Smooth muscle cell (in vitro differentiated cells): Measurements from ENCODE around the gene FLT1. TPM values are rescaled to one million over a fixed set of nuclear protein-coding genes. Genes with fewer than 3 reads are reported as not detected.

Experiments
- DNase-seq: peaks from one replicate; lab custom pipeline; 2025; ENCODE audit not compliant: unreplicated experiment; lab: John Stamatoyannopoulos, UW
- H2AFZ ChIP-seq: fragments of 200-600 bp; sonication (generic); 2 replicates; pipeline ENCODE4 v1.6.0; 2016; ENCODE audit warnings: antibody characterized with exemption, low read depth, mild to moderate bottlenecking
- H3F3A ChIP-seq: fragments of 200-600 bp; sonication (generic); 2 replicates; pipeline ENCODE4 v1.6.0; 2017; ENCODE audit warnings: antibody characterized with exemption, low read depth
- H3K27ac ChIP-seq: fragments of 200-600 bp; sonication (generic); 2 replicates; pipeline ENCODE4 v1.5.1; 2016; ENCODE audit warnings: low read depth, mild to moderate bottlenecking
- H3K27me3 ChIP-seq: fragments of 200-600 bp; sonication (generic); 2 replicates; pipeline ENCODE4 v1.6.1; 2016; ENCODE audit warnings: low read depth, mild to moderate bottlenecking
- H3K36me3 ChIP-seq: fragments of 200-600 bp; sonication (generic); 2 replicates; pipeline ENCODE4 v1.5.1; 2016; ENCODE audit warnings: low read depth
- H3K4me1 ChIP-seq: fragments of 200-600 bp; sonication (generic); 2 replicates; pipeline ENCODE4 v1.5.1; 2016; ENCODE audit warnings: low read depth
- H3K4me2 ChIP-seq: fragments of 200-600 bp; sonication (generic); 2 replicates; pipeline ENCODE4 v1.6.0; 2016; ENCODE audit warnings: mild to moderate bottlenecking
- H3K4me3 ChIP-seq: fragments of 200-600 bp; sonication (generic); 2 replicates; pipeline ENCODE4 v1.5.1; 2016; ENCODE audit warnings: mild to moderate bottlenecking
- H3K79me2 ChIP-seq: fragments of 200-600 bp; sonication (generic); 2 replicates; pipeline ENCODE4 v1.6.0; 2016; ENCODE audit warnings: low read depth, mild to moderate bottlenecking
- H3K9ac ChIP-seq: fragments of 200-600 bp; sonication (generic); 2 replicates; pipeline ENCODE4 v1.6.0; 2016; ENCODE audit warnings: low read depth
- H3K9me3 ChIP-seq: fragments of 200-600 bp; sonication (generic); replicated peaks from 2 replicates; pipeline ENCODE4 v1.5.1; 2016; ENCODE audit warnings: low read depth
- H4K20me1 ChIP-seq: fragments of 200-600 bp; sonication (generic); 2 replicates; pipeline ENCODE4 v1.6.0; 2016; ENCODE audit warnings: low read depth
- WGBS: methylation state at CpG from one replicate; pipeline ENCODE4 v1.1.7; 2016; ENCODE audit warnings: low lambda C conversion rate; 5-methylcytosine and 5-hydroxymethylcytosine counted together
- polyA plus RNA-seq: library from polyadenylated mRNA; unstranded; fragments of >200 nt; fragmentation: Nextera tagmentation; extraction: Ambion mirVana; gene quantifications from 2 replicates; pipeline ENCODE4 v1.2.1, GENCODE V29; 2016
- total RNA-seq: library from RNA; depleted of rRNA; stranded (reverse); fragments of >200 nt; gene quantifications from 2 replicates; pipeline ENCODE4 v1.2.3, GENCODE V29; 2014
- TF ChIP-seq, protein P1 (sequence below): fragments of 200-600 bp; sonication (generic); IDR thresholded peaks from 2 replicates; pipeline ENCODE4 v1.5.1; 2017; ENCODE audit warnings: borderline replicate concordance, mild to moderate bottlenecking, antibody characterized with exemption; ENCODE audit not compliant: insufficient read depth, poor library complexity, severe bottlenecking

FLT1 gene
- total and polyA plus RNA-seq, 2 experiments from 2014 or later, result 495 to 738 TPM

DNA sequence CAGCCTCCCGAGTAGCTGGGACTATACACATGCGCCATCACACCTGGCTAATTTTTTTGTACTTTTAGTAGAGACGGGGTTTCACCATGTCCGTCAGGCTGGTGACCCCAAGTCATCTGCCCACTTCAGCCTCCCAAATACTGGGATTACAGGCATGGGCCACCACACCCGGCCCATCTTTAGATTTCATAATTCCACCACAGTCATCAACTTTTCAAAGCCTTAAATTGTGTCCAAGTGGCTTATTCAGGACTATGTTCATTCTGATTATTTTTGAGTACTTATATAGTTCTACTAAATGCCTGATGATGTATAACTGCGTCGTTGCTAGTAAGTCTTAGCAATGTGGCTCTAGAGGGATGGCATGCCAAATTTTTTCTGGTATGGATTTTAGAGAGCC, 36.9 kb downstream of the FLT1 start:
- DNase-seq, result no peak
- 90% methylated on average over 7 of the region's 7 CpGs for WGBS
- no peak overlapping the region for H3K4me2 ChIP-seq
- no peaks in the 10 kb centered on the region for H3K4me1 ChIP-seq
- H4K20me1 ChIP-seq, result peaks cover 97% of the 10 kb centered on the region
- H3F3A ChIP-seq, result peaks cover 29% of the 10 kb centered on the region
- peaks cover 87% of the 10 kb centered on the region for H3K79me2 ChIP-seq
- TF ChIP-seq, protein P1, sequence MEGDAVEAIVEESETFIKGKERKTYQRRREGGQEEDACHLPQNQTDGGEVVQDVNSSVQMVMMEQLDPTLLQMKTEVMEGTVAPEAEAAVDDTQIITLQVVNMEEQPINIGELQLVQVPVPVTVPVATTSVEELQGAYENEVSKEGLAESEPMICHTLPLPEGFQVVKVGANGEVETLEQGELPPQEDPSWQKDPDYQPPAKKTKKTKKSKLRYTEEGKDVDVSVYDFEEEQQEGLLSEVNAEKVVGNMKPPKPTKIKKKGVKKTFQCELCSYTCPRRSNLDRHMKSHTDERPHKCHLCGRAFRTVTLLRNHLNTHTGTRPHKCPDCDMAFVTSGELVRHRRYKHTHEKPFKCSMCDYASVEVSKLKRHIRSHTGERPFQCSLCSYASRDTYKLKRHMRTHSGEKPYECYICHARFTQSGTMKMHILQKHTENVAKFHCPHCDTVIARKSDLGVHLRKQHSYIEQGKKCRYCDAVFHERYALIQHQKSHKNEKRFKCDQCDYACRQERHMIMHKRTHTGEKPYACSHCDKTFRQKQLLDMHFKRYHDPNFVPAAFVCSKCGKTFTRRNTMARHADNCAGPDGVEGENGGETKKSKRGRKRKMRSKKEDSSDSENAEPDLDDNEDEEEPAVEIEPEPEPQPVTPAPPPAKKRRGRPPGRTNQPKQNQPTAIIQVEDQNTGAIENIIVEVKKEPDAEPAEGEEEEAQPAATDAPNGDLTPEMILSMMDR, result no peak
- peak overlapping the region; percentile 24 for H3K27ac ChIP-seq
- no peaks in the 10 kb centered on the region for H3K27me3 ChIP-seq
- H3K4me3 ChIP-seq, result no peak overlapping the region
- H3K36me3 ChIP-seq, result peaks cover 6% of the 10 kb centered on the region
- H3K9me3 ChIP-seq, result no peaks in the 10 kb centered on the region
- H2AFZ ChIP-seq, result no peak overlapping the region
- H3K9ac ChIP-seq, result no peak overlapping the region

DNA sequence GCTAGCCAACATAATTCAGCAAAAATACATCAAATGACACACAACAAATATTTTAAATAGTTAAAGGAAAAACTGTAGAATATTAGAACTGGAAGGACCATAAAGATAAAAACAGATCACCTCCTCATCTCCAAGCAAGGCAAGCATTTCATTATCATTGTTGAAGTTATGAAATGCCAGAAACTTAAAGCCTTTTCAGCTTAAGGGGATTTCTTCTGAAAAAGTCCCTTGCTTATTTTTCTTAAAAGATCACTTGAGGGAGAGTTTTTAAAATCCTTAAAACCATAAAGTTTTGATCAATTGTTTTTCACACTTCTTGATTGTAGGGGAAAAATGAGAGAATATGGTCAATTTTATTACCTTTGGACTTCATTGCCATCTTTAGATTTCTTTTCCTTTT, 37.4 kb downstream of the FLT1 start:
- no peaks in the 10 kb centered on the region for H3K27me3 ChIP-seq
- no peaks in the 10 kb centered on the region for H3K9me3 ChIP-seq
- no peak for DNase-seq
- H3K9ac ChIP-seq, result no peak overlapping the region
- peaks cover 6% of the 10 kb centered on the region for H3K36me3 ChIP-seq
- H3F3A ChIP-seq, result peaks cover 26% of the 10 kb centered on the region
- no peak overlapping the region for H3K4me2 ChIP-seq
- H3K4me1 ChIP-seq, result no peaks in the 10 kb centered on the region
- H3K27ac ChIP-seq, result peak overlapping the region; percentile 22
- no peak overlapping the region for H2AFZ ChIP-seq
- TF ChIP-seq, protein P1, result no peak
- no peak overlapping the region for H3K4me3 ChIP-seq
- H3K79me2 ChIP-seq, result peaks cover 85% of the 10 kb centered on the region
- peaks cover 96% of the 10 kb centered on the region for H4K20me1 ChIP-seq

DNA sequence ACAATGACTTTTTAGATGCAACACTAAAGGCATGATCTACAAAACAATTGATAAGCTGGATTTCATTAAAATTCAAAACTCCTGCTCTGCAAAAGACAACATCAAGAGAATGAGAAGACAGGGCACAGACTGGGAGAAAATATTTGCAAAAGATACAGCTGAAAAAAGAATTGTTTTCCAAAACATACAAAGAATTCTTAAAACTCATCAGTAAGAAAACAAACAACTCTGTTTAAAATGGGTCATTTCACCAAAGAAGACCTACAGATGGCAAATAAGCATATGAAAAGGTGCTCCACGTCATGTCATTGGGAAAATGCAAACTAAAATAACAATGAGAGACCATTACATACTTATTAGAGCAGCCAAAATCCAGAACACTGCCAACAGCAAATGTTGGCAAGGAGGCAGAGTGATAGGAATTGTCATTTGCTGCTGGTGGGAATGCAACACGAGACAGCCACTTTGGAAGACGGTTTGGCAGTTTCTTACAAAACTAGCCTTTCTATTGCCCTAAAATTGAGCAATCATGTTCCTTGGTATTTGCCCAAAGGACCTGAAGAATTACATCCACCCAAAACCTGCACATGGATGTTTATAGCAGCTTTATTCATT, 39.2 kb downstream of the FLT1 start:
- no peak for DNase-seq
- Histone ChIP-seq H4K20me1 (peaks cover 96% of the 10 kb centered on the region), H3K9ac (no peak overlapping the region), H3K4me1 (no peaks in the 10 kb centered on the region), H3K9me3 (no peaks in the 10 kb centered on the region), H3K79me2 (peaks cover 81% of the 10 kb centered on the region), H3F3A (peaks cover 36% of the 10 kb centered on the region), H3K4me3 (no peak overlapping the region), H3K36me3 (peaks cover 3% of the 10 kb centered on the region), H3K4me2 (no peak overlapping the region), H2AFZ (no peak overlapping the region), H3K27me3 (no peaks in the 10 kb centered on the region), H3K27ac (no peak overlapping the region)
- WGBS, result 81% methylated on average over 3 of the region's 3 CpGs
- TF ChIP-seq, protein P1, result no peak

DNA sequence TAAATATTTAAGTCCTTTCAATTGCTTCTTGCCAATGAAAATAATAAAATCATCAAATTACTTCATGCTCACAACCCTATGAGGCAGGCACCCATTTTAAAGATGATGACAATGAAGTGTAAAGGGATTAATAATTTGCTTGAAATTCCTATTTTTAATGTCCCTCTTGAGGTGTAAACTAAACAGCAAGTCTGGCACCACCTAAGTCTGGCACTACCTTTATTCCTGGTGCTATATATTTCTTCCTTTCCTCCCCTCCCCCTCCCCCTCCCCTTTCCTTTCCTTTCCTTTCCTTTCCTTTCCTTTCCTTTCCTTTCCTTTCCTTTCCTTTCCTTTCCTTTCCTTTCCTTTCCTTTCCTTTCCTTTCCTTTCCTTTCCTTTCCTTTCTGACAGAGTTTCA, 42.2 kb downstream of the FLT1 start:
- Histone ChIP-seq H2AFZ (no peak overlapping the region), H3K9me3 (no peaks in the 10 kb centered on the region), H3K27ac (peak overlapping the region; percentile 64), H3K27me3 (no peaks in the 10 kb centered on the region), H3K79me2 (peaks cover 90% of the 10 kb centered on the region), H3K9ac (no peak overlapping the region), H3K4me3 (no peak overlapping the region), H3K36me3 (peaks cover 20% of the 10 kb centered on the region), H3F3A (peaks cover 47% of the 10 kb centered on the region), H3K4me2 (no peak overlapping the region), H4K20me1 (peaks cover 96% of the 10 kb centered on the region), H3K4me1 (no peaks in the 10 kb centered on the region)
- TF ChIP-seq, protein P1, result no peak
- DNase-seq, result no peak
